ENCODE results near the gene STX2. TPM values are rescaled to one million over a fixed set of nuclear protein-coding genes. Genes with fewer than 3 reads are reported as not detected.

STX2 gene
- total RNA-seq, 4 donors from 2014 or later = 46.6 to 80.8 (median 49.1) TPM

DNA sequence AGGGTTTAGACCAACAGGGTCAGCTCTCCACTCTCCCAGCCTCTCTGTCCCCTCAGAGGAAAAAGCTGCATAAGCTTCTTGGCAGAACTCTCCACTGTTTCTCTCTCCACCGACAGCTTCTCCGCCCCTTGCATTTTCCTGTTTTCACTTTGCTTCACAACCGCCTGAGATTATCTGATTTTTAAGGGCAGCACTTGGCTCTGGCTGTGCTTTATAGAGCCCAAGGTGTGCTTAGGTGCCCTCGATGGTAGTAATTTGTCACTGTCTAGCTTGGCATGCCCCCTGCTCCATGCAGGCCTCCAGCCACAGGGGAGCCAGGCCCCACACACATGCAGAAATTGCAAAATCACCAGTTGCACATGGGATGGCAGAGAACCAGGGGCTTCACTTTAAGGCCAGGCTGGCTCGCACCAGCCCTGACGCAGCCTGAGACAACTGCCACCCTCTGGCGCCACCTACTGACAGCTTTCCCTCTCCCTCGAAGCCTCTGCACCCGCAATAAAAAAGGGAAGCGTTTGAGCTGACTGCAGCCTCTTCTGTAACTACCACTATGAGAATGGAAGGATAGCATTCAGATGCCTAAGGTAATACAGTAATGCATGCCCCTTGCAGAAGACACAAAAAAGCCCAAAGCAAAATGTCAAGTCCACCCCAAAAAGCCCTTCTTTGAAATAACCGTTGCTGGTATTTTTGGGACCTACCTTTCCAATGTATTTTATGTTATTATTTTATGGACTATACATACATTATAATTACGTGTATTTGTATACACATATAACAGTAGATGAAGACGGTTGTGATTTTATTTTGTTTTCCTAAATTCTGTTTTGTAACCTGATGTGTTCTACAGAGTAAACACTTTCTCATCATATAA is 90.9 kb downstream of the STX2 start:
- H3K4me3 ChIP-seq = peak overlapping the region in 1 of 4 donors; percentile 9
- no peak overlapping the region for H3K27ac ChIP-seq (replicated peaks in 1 of 4)
- peaks cover 0 to 8% (median 7%) of the 10 kb centered on the region in 4 donors for H3K4me1 ChIP-seq
- H3K27me3 ChIP-seq = peaks cover 0 to 36% (median 0%) of the 10 kb centered on the region in 4 donors
- TF ChIP-seq EP300 (IDR thresholded peaks at IDR 0.05) = no peak
- TF ChIP-seq, protein P1, sequence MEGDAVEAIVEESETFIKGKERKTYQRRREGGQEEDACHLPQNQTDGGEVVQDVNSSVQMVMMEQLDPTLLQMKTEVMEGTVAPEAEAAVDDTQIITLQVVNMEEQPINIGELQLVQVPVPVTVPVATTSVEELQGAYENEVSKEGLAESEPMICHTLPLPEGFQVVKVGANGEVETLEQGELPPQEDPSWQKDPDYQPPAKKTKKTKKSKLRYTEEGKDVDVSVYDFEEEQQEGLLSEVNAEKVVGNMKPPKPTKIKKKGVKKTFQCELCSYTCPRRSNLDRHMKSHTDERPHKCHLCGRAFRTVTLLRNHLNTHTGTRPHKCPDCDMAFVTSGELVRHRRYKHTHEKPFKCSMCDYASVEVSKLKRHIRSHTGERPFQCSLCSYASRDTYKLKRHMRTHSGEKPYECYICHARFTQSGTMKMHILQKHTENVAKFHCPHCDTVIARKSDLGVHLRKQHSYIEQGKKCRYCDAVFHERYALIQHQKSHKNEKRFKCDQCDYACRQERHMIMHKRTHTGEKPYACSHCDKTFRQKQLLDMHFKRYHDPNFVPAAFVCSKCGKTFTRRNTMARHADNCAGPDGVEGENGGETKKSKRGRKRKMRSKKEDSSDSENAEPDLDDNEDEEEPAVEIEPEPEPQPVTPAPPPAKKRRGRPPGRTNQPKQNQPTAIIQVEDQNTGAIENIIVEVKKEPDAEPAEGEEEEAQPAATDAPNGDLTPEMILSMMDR (IDR thresholded peaks at IDR 0.05) = peak; percentile 65 to 79 (median 67)
- peak in 1 of 2 donors; percentile 28 for TF ChIP-seq POLR2AphosphoS5 (IDR thresholded peaks at IDR 0.05)
- intact Hi-C loops (cut with DNase I) = loop anchor here (5.0 to 10.0 kb wide), 2 partner anchors 463 to 701 kb away; no protein-coding TSS in a partner anchor
- H3K36me3 ChIP-seq = no peaks in the 10 kb centered on the region
- WGBS = 11% methylated on average over 13 of the region's 13 CpGs
- no peak for DNase-seq (ENCODE audit: extremely low spot score)
- peaks cover 0 to 3% (median 0%) of the 10 kb centered on the region in 4 donors for H3K9me3 ChIP-seq

DNA sequence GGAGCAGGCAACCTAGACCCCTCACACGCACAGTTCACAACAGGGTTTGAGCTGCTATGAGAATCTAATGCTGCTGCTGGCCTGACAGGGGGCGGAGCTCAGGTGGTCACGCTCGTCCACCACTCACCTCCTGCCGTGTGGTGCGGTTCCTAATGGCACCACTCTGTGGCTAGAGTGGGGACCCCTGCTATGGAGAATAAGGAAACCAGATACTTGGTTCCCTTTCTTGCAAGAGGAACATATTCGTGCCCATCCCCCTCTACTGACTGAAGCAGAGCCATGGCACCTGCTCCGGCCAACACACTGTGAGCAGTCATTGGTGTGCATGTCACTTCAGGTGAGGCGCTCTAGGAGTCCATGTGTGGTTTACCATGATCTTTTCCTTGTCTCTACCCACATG is 92.5 kb downstream of the STX2 start:
- TF ChIP-seq, protein P1 (IDR thresholded peaks at IDR 0.05) = no peak
- TF ChIP-seq POLR2A (IDR thresholded peaks at IDR 0.05; ENCODE audit: low read depth) (no peak), EP300 (IDR thresholded peaks at IDR 0.05) (no peak), POLR2AphosphoS5 (IDR thresholded peaks at IDR 0.05) (no peak)
- Histone ChIP-seq H3K27ac (replicated peaks in 1 of 4) (no peak overlapping the region), H3K27me3 (peaks cover 0 to 28% (median 0%) of the 10 kb centered on the region in 4 donors), H3K9me3 (peaks cover 0 to 3% (median 0%) of the 10 kb centered on the region in 4 donors), H3K4me3 (no peak overlapping the region), H3K4me1 (peaks cover 0 to 8% (median 7%) of the 10 kb centered on the region in 4 donors), H3K36me3 (no peaks in the 10 kb centered on the region)
- intact Hi-C loops (cut with DNase I) = loop anchor here (5.0 to 10.0 kb wide), 2 partner anchors 462 to 699 kb away; no protein-coding TSS in a partner anchor
- 75% methylated on average over 9 of the region's 9 CpGs for WGBS
- DNase-seq (ENCODE audit: extremely low spot score) = no peak

DNA sequence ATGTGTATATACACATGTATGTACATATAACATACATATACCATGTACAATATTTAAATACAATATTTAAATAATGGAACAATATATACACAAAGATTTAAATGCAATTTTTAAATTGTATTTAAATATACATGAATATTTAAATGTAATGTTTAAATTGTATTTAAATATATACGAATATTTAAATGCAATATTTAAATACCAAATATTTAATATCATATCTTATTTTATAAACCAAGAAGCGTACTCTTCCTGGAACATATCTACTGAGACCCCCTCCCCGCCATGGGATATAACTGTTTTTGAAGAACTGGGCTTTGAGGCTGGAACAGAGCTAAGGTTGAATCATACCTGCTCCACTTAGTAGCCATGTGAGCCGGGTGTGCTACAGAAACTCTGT is 93.1 kb downstream of the STX2 start:
- Histone ChIP-seq H3K27me3 (peaks cover 0 to 28% (median 0%) of the 10 kb centered on the region in 4 donors), H3K36me3 (no peaks in the 10 kb centered on the region), H3K27ac (replicated peaks in 1 of 4) (no peak overlapping the region), H3K4me1 (peaks cover 0 to 8% (median 7%) of the 10 kb centered on the region in 4 donors), H3K4me3 (no peak overlapping the region), H3K9me3 (peaks cover 0 to 3% (median 0%) of the 10 kb centered on the region in 4 donors)
- intact Hi-C loops (cut with DNase I) = loop anchor here (5.0 to 10.0 kb wide), 2 partner anchors 461 to 699 kb away; no protein-coding TSS in a partner anchor
- 86% methylated on average over 4 of the region's 4 CpGs for WGBS
- no peak for DNase-seq (ENCODE audit: extremely low spot score)
- TF ChIP-seq POLR2AphosphoS5 (IDR thresholded peaks at IDR 0.05) = no peak
- TF ChIP-seq POLR2A (IDR thresholded peaks at IDR 0.05; ENCODE audit: low read depth) = no peak
- TF ChIP-seq, protein P1 (IDR thresholded peaks at IDR 0.05) = no peak
- no peak for TF ChIP-seq EP300 (IDR thresholded peaks at IDR 0.05)

DNA sequence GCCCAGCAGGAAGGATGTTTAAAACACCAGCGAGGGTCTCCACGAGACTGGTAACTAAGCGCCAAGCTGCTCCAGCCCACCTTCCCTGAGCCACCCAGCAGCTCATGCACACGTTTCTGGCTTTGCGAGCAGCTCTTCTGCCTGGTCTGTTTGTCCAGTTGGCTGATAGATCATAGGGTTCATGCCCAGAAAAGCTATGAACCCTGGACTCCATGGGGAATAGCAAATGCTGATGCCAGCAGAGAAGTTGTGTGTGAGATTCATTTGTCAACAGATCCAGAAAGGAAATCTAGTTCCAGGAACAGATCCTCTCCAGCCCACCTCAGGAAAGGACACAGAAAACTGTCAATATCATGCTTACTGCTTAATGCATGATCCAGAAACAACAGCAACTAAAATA is 94.8 kb downstream of the STX2 start:
- no peak overlapping the region for H3K4me3 ChIP-seq
- peaks cover 0 to 8% (median 7%) of the 10 kb centered on the region in 4 donors for H3K4me1 ChIP-seq
- 83% methylated on average over 5 of the region's 5 CpGs for whole genome bisulfite sequencing
- no peaks in the 10 kb centered on the region for H3K36me3 ChIP-seq
- TF ChIP-seq, protein P1 (IDR thresholded peaks at IDR 0.05) = no peak
- TF ChIP-seq POLR2AphosphoS5 (IDR thresholded peaks at IDR 0.05) (no peak), POLR2A (IDR thresholded peaks at IDR 0.05; ENCODE audit: low read depth) (no peak), EP300 (IDR thresholded peaks at IDR 0.05) (no peak)
- intact Hi-C loops (cut with DNase I) = loop anchor here (10.0 kb wide), 1 partner anchor 459 kb away; no protein-coding TSS in a partner anchor
- DNase-seq (ENCODE audit: extremely low spot score) = no peak
- peaks cover 0 to 3% (median 0%) of the 10 kb centered on the region in 4 donors for H3K9me3 ChIP-seq
- H3K27ac ChIP-seq (replicated peaks in 1 of 4) = no peak overlapping the region
- H3K27me3 ChIP-seq = peaks cover 0 to 30% (median 4%) of the 10 kb centered on the region in 4 donors

Data from esophagus muscularis mucosa (tissue), 4 donors.